Osteoblast (primary cell): ENCODE data around the gene GGACT. TPM values are rescaled to one million over a fixed set of nuclear protein-coding genes. Genes with fewer than 3 reads are reported as not detected.

Experiments
- DNase-seq: peaks from one replicate; pipeline ENCODE4 v3.0.0; 2011; ENCODE audit warnings: low spot score, mixed read lengths; ENCODE audit not compliant: insufficient read length; ENCODE audit errors: missing footprints
- H2AFZ ChIP-seq: 2 replicates; pipeline ENCODE4 v1.6.0; 2011; ENCODE audit warnings: mild to moderate bottlenecking, low read length
- H3K27ac ChIP-seq: 2 replicates; pipeline ENCODE4 v1.5.1; 2011; ENCODE audit warnings: mild to moderate bottlenecking, low read depth, low read length, moderate library complexity
- H3K27me3 ChIP-seq: 2 replicates; pipeline ENCODE4 v1.6.0; 2012; ENCODE audit warnings: mild to moderate bottlenecking, control low read depth, inconsistent platforms, low read length, moderate library complexity; ENCODE audit not compliant: insufficient read depth
- H3K36me3 ChIP-seq: 2 replicates; pipeline ENCODE4 v1.5.1; 2011; ENCODE audit warnings: mild to moderate bottlenecking, low read length, control low read depth, moderate library complexity; ENCODE audit not compliant: insufficient read depth
- H3K4me1 ChIP-seq: 2 replicates; pipeline ENCODE4 v1.5.1; 2011; ENCODE audit warnings: mild to moderate bottlenecking, low read length, control low read depth, moderate library complexity; ENCODE audit not compliant: insufficient read depth
- H3K4me2 ChIP-seq: 2 replicates; pipeline ENCODE4 v1.6.0; 2011; ENCODE audit warnings: mild to moderate bottlenecking, low read length; ENCODE audit not compliant: insufficient read depth
- H3K4me3 ChIP-seq: fragments of 200-600 bp; sonication (generic); 3 replicates; pipeline ENCODE4 v1.5.1; 2012; ENCODE audit warnings: mild to moderate bottlenecking, low read length, inconsistent platforms; ENCODE audit not compliant: insufficient read depth
- H3K79me2 ChIP-seq: 2 replicates; pipeline ENCODE4 v1.6.0; 2012; ENCODE audit warnings: mild to moderate bottlenecking, low read length, control low read depth, inconsistent platforms; ENCODE audit not compliant: insufficient read depth
- H3K9me3 ChIP-seq: 2 replicates; pipeline ENCODE4 v1.5.1; 2011; ENCODE audit warnings: low read depth, low read length, control low read depth
- H4K20me1 ChIP-seq: 2 replicates; pipeline ENCODE4 v1.6.0; 2012; ENCODE audit warnings: mild to moderate bottlenecking, low read length, control low read depth; ENCODE audit not compliant: insufficient read depth
- total RNA-seq: library from RNA; depleted of rRNA; stranded (reverse); fragments of >200 nt; gene quantifications from 2 replicates; pipeline ENCODE4 v1.2.3, GENCODE V29; 2012
- TF ChIP-seq, protein P1 (sequence below): IDR thresholded peaks from 2 replicates; pipeline ENCODE4 v1.5.1; 2011; ENCODE audit warnings: mild to moderate bottlenecking, low read depth, low read length, moderate library complexity; ENCODE audit errors: extremely low read depth

Gene GGACT
- total RNA-seq, 1 donor = 7.6 TPM

DNA sequence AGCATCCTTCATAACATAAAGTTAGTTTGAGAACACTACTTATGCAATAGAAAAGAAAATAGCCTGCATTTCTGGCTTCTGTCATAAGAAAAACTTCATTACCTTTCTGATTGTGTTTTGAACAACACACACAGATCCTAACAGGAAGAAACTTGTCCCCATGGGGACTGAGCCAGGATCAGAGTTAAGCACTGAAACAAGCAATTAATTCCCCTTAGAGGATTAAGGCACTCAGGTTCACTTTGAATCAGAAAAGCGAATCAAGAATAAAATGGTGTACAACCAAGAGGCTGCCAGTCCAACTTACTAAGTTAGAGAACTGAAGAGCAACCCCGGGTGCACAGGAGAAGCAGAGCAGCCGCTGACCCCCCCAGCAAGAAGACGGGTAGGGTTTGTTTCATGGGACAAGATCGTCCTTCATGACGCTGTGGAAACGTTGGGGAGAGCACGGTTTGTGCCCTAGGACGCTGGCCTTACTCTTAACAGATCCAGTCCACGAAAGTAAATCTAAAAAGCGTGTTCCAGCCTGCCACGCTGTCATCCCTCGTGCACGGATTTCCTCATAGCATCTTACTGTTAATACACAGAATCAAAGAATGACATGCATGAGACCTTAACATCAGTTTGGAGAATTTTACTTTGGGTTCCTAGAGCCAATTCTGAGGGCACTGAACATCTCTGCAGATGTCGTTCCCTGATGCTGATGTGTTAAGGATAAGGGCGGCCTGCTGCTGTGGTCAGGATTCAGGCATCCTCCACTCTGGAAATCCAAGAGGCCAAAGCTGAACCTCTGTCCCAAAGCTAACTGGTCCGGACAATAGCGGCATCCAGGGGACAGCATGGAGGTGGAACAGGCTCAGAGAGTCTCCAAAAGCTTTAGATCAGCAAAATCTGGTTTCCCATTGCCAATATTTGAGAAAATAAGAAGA, 46.4 kb downstream of the GGACT start:
- Histone ChIP-seq H2AFZ (no peak overlapping the region), H3K4me3 (no peak overlapping the region), H3K4me2 (no peak overlapping the region), H3K4me1 (no peaks in the 10 kb centered on the region), H4K20me1 (no peaks in the 10 kb centered on the region), H3K36me3 (no peaks in the 10 kb centered on the region), H3K9me3 (no peaks in the 10 kb centered on the region), H3K27me3 (no peaks in the 10 kb centered on the region), H3K27ac (no peak overlapping the region), H3K79me2 (no peaks in the 10 kb centered on the region)
- TF ChIP-seq, protein P1, sequence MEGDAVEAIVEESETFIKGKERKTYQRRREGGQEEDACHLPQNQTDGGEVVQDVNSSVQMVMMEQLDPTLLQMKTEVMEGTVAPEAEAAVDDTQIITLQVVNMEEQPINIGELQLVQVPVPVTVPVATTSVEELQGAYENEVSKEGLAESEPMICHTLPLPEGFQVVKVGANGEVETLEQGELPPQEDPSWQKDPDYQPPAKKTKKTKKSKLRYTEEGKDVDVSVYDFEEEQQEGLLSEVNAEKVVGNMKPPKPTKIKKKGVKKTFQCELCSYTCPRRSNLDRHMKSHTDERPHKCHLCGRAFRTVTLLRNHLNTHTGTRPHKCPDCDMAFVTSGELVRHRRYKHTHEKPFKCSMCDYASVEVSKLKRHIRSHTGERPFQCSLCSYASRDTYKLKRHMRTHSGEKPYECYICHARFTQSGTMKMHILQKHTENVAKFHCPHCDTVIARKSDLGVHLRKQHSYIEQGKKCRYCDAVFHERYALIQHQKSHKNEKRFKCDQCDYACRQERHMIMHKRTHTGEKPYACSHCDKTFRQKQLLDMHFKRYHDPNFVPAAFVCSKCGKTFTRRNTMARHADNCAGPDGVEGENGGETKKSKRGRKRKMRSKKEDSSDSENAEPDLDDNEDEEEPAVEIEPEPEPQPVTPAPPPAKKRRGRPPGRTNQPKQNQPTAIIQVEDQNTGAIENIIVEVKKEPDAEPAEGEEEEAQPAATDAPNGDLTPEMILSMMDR = no peak
- no peak for DNase-seq

DNA sequence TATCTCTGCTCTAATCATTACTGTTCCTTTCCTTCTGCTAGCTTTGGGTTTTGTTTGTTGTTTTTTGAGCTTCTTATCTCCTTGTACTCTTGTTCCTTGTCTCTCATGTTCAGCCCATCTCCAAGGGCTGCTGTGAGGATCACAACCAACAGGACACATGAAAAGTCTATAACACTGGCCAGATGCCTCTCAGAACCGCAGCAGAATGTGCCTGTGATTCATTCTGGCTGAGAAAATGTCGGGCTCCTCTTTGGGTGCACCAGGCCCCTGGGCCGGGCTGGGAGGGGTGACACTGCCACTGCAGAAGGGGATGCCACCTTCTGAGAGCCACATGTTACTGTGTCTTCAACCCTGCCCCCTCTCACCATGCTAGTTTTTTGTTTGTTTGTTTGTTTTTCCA, 48.0 kb downstream of the GGACT start:
- Histone ChIP-seq H2AFZ (no peak overlapping the region), H3K79me2 (no peaks in the 10 kb centered on the region), H3K4me3 (no peak overlapping the region), H3K27ac (no peak overlapping the region), H3K27me3 (no peaks in the 10 kb centered on the region), H3K4me2 (no peak overlapping the region), H3K36me3 (no peaks in the 10 kb centered on the region), H3K9me3 (no peaks in the 10 kb centered on the region), H3K4me1 (no peaks in the 10 kb centered on the region), H4K20me1 (no peaks in the 10 kb centered on the region)
- DNase-seq = peak; percentile 63
- TF ChIP-seq, protein P1 = no peak

DNA sequence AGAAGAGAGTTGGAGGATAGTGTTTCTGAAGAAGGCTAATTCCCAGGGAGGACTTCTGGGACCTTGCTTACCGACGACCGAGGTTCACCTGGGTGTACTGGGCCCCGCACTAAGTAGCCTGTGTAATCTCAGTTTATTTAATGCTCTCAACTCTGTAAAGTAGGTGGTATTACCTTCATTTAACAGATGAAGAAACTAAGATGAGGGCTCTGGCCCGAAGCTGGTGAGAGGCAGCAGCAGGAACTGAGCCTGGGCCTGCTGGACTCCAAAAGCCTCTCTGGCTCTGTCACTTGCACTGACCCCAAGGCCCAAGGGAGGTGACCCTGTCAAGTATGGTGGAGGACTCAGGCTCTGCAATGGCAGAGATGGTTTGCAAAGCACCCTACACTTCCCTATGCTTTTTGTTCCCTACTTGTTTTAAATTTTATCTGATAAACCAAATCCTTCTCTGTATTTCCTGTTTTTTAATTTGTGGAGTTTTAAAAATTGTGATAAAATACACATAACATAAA, 50.6 kb downstream of the GGACT start:
- TF ChIP-seq, protein P1 = no peak
- DNase-seq = peak; percentile 69
- Histone ChIP-seq H3K36me3 (no peaks in the 10 kb centered on the region), H3K4me3 (no peak overlapping the region), H3K27ac (no peak overlapping the region), H3K79me2 (no peaks in the 10 kb centered on the region), H3K4me1 (peaks cover 5% of the 10 kb centered on the region), H4K20me1 (peaks cover 2% of the 10 kb centered on the region), H3K9me3 (no peaks in the 10 kb centered on the region), H2AFZ (no peak overlapping the region), H3K27me3 (no peaks in the 10 kb centered on the region), H3K4me2 (no peak overlapping the region)

DNA sequence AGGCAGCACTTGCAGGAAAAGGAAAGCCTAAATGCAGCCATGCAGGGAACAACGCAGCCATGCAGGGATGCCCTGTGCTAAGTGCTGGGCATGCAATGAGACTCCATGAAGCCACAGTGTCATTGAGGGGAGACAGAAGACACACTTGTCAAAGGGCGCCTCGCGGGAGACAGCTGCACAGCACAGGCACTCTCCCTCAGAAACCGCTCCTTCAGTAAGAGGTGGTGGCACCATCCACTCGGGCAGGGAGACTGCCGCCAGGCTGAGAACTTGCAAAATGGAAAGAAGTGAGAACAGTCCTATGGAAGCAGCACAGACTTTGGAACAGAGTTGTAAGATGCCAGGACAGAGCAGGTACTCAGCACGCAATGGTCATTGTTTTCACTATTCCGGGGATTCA, 51.1 kb downstream of the GGACT start:
- Histone ChIP-seq H3K4me2 (no peak overlapping the region), H2AFZ (no peak overlapping the region), H3K4me3 (no peak overlapping the region), H3K36me3 (no peaks in the 10 kb centered on the region), H3K79me2 (no peaks in the 10 kb centered on the region), H3K27me3 (no peaks in the 10 kb centered on the region), H3K4me1 (peaks cover 5% of the 10 kb centered on the region), H3K9me3 (no peaks in the 10 kb centered on the region), H4K20me1 (peaks cover 2% of the 10 kb centered on the region), H3K27ac (no peak overlapping the region)
- TF ChIP-seq, protein P1 = no peak
- no peak for DNase-seq
